SK-N-SH treated with all-trans-retinoic acid at 6 μM for 48 hours (cell line): ENCODE data around the gene IL17REL.
A peak's percentile ranks its signal among the peaks of the same experiment; 100 is the strongest.

ENCODE experiments used
- ATAC-seq: fragments of 200-7000 bp; cut with Tn5 transposase; 3 replicates; pipeline ENCODE4 v1.9.1; 2020; ENCODE audit warnings: mild to moderate bottlenecking, moderate library complexity
- ARNTL ChIP-seq: fragments of 450-650 bp; formaldehyde crosslinking; IDR thresholded peaks from 2 replicates; pipeline ENCODE4 v1.5.0; 2020; ENCODE audit warnings: low read depth, mild to moderate bottlenecking, moderate library complexity, borderline replicate concordance
- BACH2 ChIP-seq: fragments of 250-450 bp; sonication (Bioruptor Pico); IDR thresholded peaks from 2 replicates; pipeline ENCODE4 v1.9.0; 2021; ENCODE audit warnings: mild to moderate bottlenecking, borderline replicate concordance
- CSDC2 ChIP-seq: fragments of 250-450 bp; sonication (Bioruptor Pico); IDR thresholded peaks from 2 replicates; pipeline ENCODE4 v1.5.0; 2020; ENCODE audit warnings: mild to moderate bottlenecking, moderate library complexity
- ESRRG ChIP-seq: fragments of 250-450 bp; sonication (Bioruptor Pico); IDR thresholded peaks from 2 replicates; pipeline ENCODE4 v1.6.1; 2021; ENCODE audit warnings: mild to moderate bottlenecking
- GLIS3 ChIP-seq: fragments of 250-450 bp; sonication (Bioruptor Pico); IDR thresholded peaks from 2 replicates; pipeline ENCODE4 v1.5.0; 2020; ENCODE audit warnings: mild to moderate bottlenecking, moderate library complexity
- ISL1 ChIP-seq: fragments of 250-450 bp; sonication (Bioruptor Pico); IDR thresholded peaks from 2 replicates; pipeline ENCODE4 v2.1.2; 2022; ENCODE audit warnings: mild to moderate bottlenecking, moderate library complexity
- OSR1 ChIP-seq: fragments of 250-450 bp; sonication (Bioruptor Pico); IDR thresholded peaks from 2 replicates; pipeline ENCODE4 v1.8.0; 2022; ENCODE audit warnings: moderate library complexity, mild to moderate bottlenecking, inconsistent platforms
- PATZ1 ChIP-seq: fragments of 250-450 bp; sonication (Bioruptor Pico); IDR thresholded peaks from 2 replicates; pipeline ENCODE4 v1.8.0; 2020; ENCODE audit warnings: mild to moderate bottlenecking, moderate library complexity, borderline replicate concordance
- POU6F1 ChIP-seq: fragments of 250-450 bp; sonication (Bioruptor Pico); IDR thresholded peaks from 2 replicates; pipeline ENCODE4 v1.8.0; 2021; ENCODE audit warnings: low read depth, mild to moderate bottlenecking, moderate library complexity, borderline replicate concordance
- PPARA ChIP-seq: fragments of 250-450 bp; sonication (Bioruptor Pico); IDR thresholded peaks from 2 replicates; pipeline ENCODE4 v1.5.0; 2020; ENCODE audit warnings: mild to moderate bottlenecking, borderline replicate concordance
- RARB ChIP-seq: fragments of 250-450 bp; sonication (Bioruptor Pico); IDR thresholded peaks from 2 replicates; pipeline ENCODE4 v1.8.0; 2021; ENCODE audit warnings: mild to moderate bottlenecking, moderate library complexity
- SNAI2 ChIP-seq: fragments of 250-450 bp; sonication (Bioruptor Pico); IDR thresholded peaks from 2 replicates; pipeline ENCODE4 v1.5.0; 2020; ENCODE audit warnings: mild to moderate bottlenecking, moderate library complexity
- TCF4 ChIP-seq: fragments of 250-450 bp; sonication (Bioruptor Pico); IDR thresholded peaks from 2 replicates; pipeline ENCODE4 v1.8.0; 2021; ENCODE audit warnings: mild to moderate bottlenecking, moderate library complexity, borderline replicate concordance
- TOX ChIP-seq: fragments of 250-450 bp; sonication (Bioruptor Pico); IDR thresholded peaks from 2 replicates; pipeline ENCODE4 v1.8.0; 2021; ENCODE audit warnings: mild to moderate bottlenecking, moderate library complexity, borderline replicate concordance
- TSHZ2 ChIP-seq: fragments of 250-450 bp; sonication (Bioruptor Pico); IDR thresholded peaks from 2 replicates; pipeline ENCODE4 v1.5.0; 2020; ENCODE audit warnings: mild to moderate bottlenecking, moderate library complexity
- ZFP3 ChIP-seq: fragments of 250-450 bp; sonication (Bioruptor Pico); IDR thresholded peaks from 2 replicates; pipeline ENCODE4 v1.5.0; 2020; ENCODE audit warnings: mild to moderate bottlenecking, moderate library complexity
- ZFP30 ChIP-seq: fragments of 450-650 bp; formaldehyde crosslinking; IDR thresholded peaks from 2 replicates; pipeline ENCODE4 v1.5.0; 2022; ENCODE audit warnings: mild to moderate bottlenecking, moderate library complexity
- ZNF565 ChIP-seq: fragments of 450-650 bp; formaldehyde crosslinking; conservative IDR thresholded peaks from 2 replicates; pipeline ENCODE4 v1.5.0; 2020; ENCODE audit warnings: low read depth, mild to moderate bottlenecking, moderate library complexity
- ZNF70 ChIP-seq: fragments of 450-650 bp; formaldehyde crosslinking; IDR thresholded peaks from 2 replicates; pipeline ENCODE4 v1.5.0; 2020; ENCODE audit warnings: mild to moderate bottlenecking, moderate library complexity
- ZNF8 ChIP-seq: fragments of 450-650 bp; formaldehyde crosslinking; IDR thresholded peaks from 2 replicates; pipeline ENCODE4 v1.5.0; 2020; ENCODE audit warnings: mild to moderate bottlenecking, moderate library complexity
- TF ChIP-seq, protein P1 (sequence below): fragments of 250-450 bp; sonication (Bioruptor Pico); IDR thresholded peaks from 2 replicates; pipeline ENCODE4 v1.5.1; 2020; ENCODE audit warnings: low read depth, mild to moderate bottlenecking, moderate library complexity
- TF ChIP-seq, protein P2 (sequence below): fragments of 250-450 bp; sonication (Bioruptor Pico); IDR thresholded peaks from 2 replicates; pipeline ENCODE4 v1.5.1; 2021; ENCODE audit warnings: mild to moderate bottlenecking, moderate library complexity

The IL17REL gene

GRCh38 chr22:50030297-50031188, 18.0 kb upstream of the IL17REL start:
- ATAC-seq: peak; percentile 95
- TF ChIP-seq SNAI2 (CRISPR knock-in tag) (no peak), OSR1 (CRISPR knock-in tag) (no peak), BACH2 (CRISPR knock-in tag) (no peak), TOX (CRISPR knock-in tag) (no peak), TCF4 (no peak), POU6F1 (no peak), PATZ1 (CRISPR knock-in tag) (no peak), ARNTL (no peak), ISL1 (CRISPR knock-in tag) (no peak), ESRRG (CRISPR knock-in tag) (no peak), PPARA (CRISPR knock-in tag) (no peak), ZFP30 (no peak), ZNF70 (CRISPR knock-in tag) (no peak), RARB (CRISPR knock-in tag) (no peak), ZFP3 (CRISPR knock-in tag) (no peak)
- TF ChIP-seq, protein P1, sequence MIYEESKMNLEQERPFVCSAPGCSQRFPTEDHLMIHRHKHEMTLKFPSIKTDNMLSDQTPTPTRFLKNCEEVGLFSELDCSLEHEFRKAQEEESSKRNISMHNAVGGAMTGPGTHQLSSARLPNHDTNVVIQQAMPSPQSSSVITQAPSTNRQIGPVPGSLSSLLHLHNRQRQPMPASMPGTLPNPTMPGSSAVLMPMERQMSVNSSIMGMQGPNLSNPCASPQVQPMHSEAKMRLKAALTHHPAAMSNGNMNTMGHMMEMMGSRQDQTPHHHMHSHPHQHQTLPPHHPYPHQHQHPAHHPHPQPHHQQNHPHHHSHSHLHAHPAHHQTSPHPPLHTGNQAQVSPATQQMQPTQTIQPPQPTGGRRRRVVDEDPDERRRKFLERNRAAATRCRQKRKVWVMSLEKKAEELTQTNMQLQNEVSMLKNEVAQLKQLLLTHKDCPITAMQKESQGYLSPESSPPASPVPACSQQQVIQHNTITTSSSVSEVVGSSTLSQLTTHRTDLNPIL: no peak
- TF ChIP-seq, protein P2, sequence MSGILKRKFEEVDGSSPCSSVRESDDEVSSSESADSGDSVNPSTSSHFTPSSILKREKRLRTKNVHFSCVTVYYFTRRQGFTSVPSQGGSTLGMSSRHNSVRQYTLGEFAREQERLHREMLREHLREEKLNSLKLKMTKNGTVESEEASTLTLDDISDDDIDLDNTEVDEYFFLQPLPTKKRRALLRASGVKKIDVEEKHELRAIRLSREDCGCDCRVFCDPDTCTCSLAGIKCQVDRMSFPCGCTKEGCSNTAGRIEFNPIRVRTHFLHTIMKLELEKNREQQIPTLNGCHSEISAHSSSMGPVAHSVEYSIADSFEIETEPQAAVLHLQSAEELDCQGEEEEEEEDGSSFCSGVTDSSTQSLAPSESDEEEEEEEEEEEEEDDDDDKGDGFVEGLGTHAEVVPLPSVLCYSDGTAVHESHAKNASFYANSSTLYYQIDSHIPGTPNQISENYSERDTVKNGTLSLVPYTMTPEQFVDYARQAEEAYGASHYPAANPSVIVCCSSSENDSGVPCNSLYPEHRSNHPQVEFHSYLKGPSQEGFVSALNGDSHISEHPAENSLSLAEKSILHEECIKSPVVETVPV: no peak
- TF ChIP-seq, all 23 proteins: peak for 0

- peak; percentile 7; the same call in 1 of the 3 replicates for ATAC-seq
- TF ChIP-seq, protein P1: no peak
- TF ChIP-seq POU6F1 (no peak), CSDC2 (CRISPR knock-in tag) (no peak), ZNF8 (CRISPR knock-in tag) (no peak), ZNF565 (CRISPR knock-in tag) (no peak), ZFP30 (no peak), ISL1 (CRISPR knock-in tag) (no peak), BACH2 (CRISPR knock-in tag) (no peak), ZNF70 (CRISPR knock-in tag) (no peak), RARB (CRISPR knock-in tag) (no peak), ESRRG (CRISPR knock-in tag) (no peak), ZFP3 (CRISPR knock-in tag) (no peak), ARNTL (no peak), SNAI2 (CRISPR knock-in tag) (no peak), TSHZ2 (CRISPR knock-in tag) (no peak), TOX (CRISPR knock-in tag) (no peak), GLIS3 (CRISPR knock-in tag) (no peak), TCF4 (no peak)
Measured at GRCh38 chr22:50027639-50028537, 15.3 kb upstream of the IL17REL start.
